Measurements from ENCODE around the gene GRM7. TPM values are rescaled to one million over a fixed set of nuclear protein-coding genes. Genes with fewer than 3 reads are reported as not detected.

GRM7 gene
- total RNA-seq, 1 experiment from 2014 or later, result not detected

DNA sequence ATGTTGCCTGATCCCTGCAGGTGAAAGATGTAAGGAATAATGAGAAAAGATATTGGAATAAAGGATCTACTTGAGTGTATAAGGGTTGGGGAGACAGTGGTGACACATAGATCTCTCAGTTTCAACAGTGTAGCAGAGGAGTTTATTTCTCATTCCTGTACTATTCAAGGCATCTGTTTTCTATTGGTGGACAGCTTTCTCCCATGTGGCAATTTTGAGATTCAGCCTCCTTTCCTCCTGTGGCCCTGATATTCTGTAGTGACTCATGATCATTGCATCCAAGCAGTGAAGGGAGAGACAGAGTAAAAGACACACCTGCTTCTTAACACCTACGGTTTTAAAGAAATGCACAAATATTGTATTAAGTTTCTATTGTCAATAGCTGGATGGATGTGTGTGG, 327.6 kb downstream of the GRM7 start (continued):
- TF ChIP-seq ZNF274 (IDR thresholded peaks at IDR 0.05; ENCODE audit: low read depth, low read length) (no peak), CBX3 (IDR thresholded peaks at IDR 0.05; ENCODE audit: low read depth) (no peak), EZH2 (IDR thresholded peaks at IDR 0.05) (no peak), FOSL1 (IDR thresholded peaks at IDR 0.05; ENCODE audit: low read depth) (no peak), TCF7L2 (IDR thresholded peaks at IDR 0.05; ENCODE audit: borderline replicate concordance, extremely low read depth, insufficient read depth, insufficient read length) (no peak)
- TF ChIP-seq, protein P1, sequence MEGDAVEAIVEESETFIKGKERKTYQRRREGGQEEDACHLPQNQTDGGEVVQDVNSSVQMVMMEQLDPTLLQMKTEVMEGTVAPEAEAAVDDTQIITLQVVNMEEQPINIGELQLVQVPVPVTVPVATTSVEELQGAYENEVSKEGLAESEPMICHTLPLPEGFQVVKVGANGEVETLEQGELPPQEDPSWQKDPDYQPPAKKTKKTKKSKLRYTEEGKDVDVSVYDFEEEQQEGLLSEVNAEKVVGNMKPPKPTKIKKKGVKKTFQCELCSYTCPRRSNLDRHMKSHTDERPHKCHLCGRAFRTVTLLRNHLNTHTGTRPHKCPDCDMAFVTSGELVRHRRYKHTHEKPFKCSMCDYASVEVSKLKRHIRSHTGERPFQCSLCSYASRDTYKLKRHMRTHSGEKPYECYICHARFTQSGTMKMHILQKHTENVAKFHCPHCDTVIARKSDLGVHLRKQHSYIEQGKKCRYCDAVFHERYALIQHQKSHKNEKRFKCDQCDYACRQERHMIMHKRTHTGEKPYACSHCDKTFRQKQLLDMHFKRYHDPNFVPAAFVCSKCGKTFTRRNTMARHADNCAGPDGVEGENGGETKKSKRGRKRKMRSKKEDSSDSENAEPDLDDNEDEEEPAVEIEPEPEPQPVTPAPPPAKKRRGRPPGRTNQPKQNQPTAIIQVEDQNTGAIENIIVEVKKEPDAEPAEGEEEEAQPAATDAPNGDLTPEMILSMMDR (IDR thresholded peaks at IDR 0.05 in 2 of 3, conservative IDR thresholded peaks at IDR 0.05 in 1 of 3; ENCODE audit: borderline replicate concordance in 1 of 3, insufficient read depth in 1 of 3, low read depth in 2 of 3, low read length in 2 of 3), result no peak

DNA sequence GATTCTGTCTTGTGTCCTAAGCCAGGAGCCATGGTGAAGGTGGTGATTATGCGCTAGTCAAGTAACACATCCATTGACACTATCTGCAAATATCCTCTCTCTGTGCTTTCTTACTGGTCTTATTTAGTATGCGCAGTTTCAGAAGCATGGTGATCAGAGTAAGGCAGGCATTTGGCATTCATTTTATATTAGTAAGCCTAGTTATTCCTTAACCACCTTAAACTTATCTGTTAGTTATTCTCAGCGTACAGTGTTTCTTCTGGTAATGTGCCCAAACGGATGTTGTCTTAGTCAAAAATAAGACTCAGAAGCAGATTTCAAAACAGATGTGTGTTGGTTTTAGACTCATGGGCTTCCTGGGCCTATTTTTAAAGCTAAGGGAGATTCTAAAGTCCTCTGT, 329.2 kb downstream of the GRM7 start:
- no peaks in the 10 kb centered on the region for H3K4me1 ChIP-seq (ENCODE audit: control insufficient read depth in 1 of 2, insufficient read depth in 2 of 2, low read length in 2 of 2)
- no peaks in the 10 kb centered on the region for H3K36me3 ChIP-seq (ENCODE audit: control insufficient read depth in 1 of 2, insufficient read depth in 2 of 2, low read length in 2 of 2)
- H3K27me3 ChIP-seq (ENCODE audit: insufficient read depth, low read length), result no peaks in the 10 kb centered on the region
- H3K4me2 ChIP-seq (ENCODE audit: low read length), result no peak overlapping the region
- intact Hi-C loops (cut with micrococcal nuclease), result no loop called here
- ChIA-PET CTCF (no interaction called here), RAD21 (ENCODE audit: low non-redundant PET in 1 of 2, low total read pairs in 2 of 2, uncharacterized antibody in 2 of 2, unreplicated experiment in 2 of 2) (no interaction called here), POLR2A (no interaction called here)
- no peak overlapping the region for H3K4me3 ChIP-seq (replicated peaks in 1 of 2; ENCODE audit: low read depth in 1 of 2, low read length in 2 of 2)
- no peak overlapping the region for H3K9ac ChIP-seq (ENCODE audit: low read length)
- H3K79me2 ChIP-seq (ENCODE audit: insufficient read depth, low read length), result no peaks in the 10 kb centered on the region
- H3K27ac ChIP-seq (ENCODE audit: low read depth, low read length), result no peak overlapping the region
- no peak overlapping the region for H2AFZ ChIP-seq (ENCODE audit: low read depth, low read length, poor library complexity, severe bottlenecking)
- no peaks in the 10 kb centered on the region for H4K20me1 ChIP-seq (ENCODE audit: insufficient read depth)
- ATAC-seq, result no peak
- no peaks in the 10 kb centered on the region for H3K9me2 ChIP-seq (ENCODE audit: insufficient read depth)
- no peak for DNase-seq (ENCODE audit: low read depth, low spot score)
- H3K9me3 ChIP-seq (ENCODE audit: control insufficient read depth in 1 of 2, insufficient read depth in 1 of 2, low read depth in 1 of 2, low read length in 2 of 2), result no peaks in the 10 kb centered on the region
- BruUV-seq (replicated peaks), result no TSS peak
- TF ChIP-seq, protein P2, sequence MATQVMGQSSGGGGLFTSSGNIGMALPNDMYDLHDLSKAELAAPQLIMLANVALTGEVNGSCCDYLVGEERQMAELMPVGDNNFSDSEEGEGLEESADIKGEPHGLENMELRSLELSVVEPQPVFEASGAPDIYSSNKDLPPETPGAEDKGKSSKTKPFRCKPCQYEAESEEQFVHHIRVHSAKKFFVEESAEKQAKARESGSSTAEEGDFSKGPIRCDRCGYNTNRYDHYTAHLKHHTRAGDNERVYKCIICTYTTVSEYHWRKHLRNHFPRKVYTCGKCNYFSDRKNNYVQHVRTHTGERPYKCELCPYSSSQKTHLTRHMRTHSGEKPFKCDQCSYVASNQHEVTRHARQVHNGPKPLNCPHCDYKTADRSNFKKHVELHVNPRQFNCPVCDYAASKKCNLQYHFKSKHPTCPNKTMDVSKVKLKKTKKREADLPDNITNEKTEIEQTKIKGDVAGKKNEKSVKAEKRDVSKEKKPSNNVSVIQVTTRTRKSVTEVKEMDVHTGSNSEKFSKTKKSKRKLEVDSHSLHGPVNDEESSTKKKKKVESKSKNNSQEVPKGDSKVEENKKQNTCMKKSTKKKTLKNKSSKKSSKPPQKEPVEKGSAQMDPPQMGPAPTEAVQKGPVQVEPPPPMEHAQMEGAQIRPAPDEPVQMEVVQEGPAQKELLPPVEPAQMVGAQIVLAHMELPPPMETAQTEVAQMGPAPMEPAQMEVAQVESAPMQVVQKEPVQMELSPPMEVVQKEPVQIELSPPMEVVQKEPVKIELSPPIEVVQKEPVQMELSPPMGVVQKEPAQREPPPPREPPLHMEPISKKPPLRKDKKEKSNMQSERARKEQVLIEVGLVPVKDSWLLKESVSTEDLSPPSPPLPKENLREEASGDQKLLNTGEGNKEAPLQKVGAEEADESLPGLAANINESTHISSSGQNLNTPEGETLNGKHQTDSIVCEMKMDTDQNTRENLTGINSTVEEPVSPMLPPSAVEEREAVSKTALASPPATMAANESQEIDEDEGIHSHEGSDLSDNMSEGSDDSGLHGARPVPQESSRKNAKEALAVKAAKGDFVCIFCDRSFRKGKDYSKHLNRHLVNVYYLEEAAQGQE (IDR thresholded peaks at IDR 0.05; ENCODE audit: low read depth), result no peak
- TF ChIP-seq CBX3 (IDR thresholded peaks at IDR 0.05; ENCODE audit: low read depth), result no peak
- no peak for TF ChIP-seq CEBPB (IDR thresholded peaks at IDR 0.05; ENCODE audit: low read depth)
- TF ChIP-seq SRF (IDR thresholded peaks at IDR 0.05; ENCODE audit: low read depth), result no peak
- TF ChIP-seq POLR2AphosphoS5 (IDR thresholded peaks at IDR 0.05; ENCODE audit: low read depth, low read length), result no peak
- TF ChIP-seq, protein P1 (IDR thresholded peaks at IDR 0.05 in 2 of 3, conservative IDR thresholded peaks at IDR 0.05 in 1 of 3; ENCODE audit: borderline replicate concordance in 1 of 3, insufficient read depth in 1 of 3, low read depth in 2 of 3, low read length in 2 of 3), result no peak
- no peak for TF ChIP-seq SP1 (IDR thresholded peaks at IDR 0.05; ENCODE audit: low read depth)
- TF ChIP-seq, protein P3, sequence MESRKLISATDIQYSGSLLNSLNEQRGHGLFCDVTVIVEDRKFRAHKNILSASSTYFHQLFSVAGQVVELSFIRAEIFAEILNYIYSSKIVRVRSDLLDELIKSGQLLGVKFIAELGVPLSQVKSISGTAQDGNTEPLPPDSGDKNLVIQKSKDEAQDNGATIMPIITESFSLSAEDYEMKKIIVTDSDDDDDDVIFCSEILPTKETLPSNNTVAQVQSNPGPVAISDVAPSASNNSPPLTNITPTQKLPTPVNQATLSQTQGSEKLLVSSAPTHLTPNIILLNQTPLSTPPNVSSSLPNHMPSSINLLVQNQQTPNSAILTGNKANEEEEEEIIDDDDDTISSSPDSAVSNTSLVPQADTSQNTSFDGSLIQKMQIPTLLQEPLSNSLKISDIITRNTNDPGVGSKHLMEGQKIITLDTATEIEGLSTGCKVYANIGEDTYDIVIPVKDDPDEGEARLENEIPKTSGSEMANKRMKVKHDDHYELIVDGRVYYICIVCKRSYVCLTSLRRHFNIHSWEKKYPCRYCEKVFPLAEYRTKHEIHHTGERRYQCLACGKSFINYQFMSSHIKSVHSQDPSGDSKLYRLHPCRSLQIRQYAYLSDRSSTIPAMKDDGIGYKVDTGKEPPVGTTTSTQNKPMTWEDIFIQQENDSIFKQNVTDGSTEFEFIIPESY (IDR thresholded peaks at IDR 0.05; ENCODE audit: extremely low read depth, insufficient replicate concordance, low read length), result no peak
- TF ChIP-seq TCF7L2 (IDR thresholded peaks at IDR 0.05; ENCODE audit: borderline replicate concordance, extremely low read depth, insufficient read depth, insufficient read length), result no peak
- TF ChIP-seq YY1 (IDR thresholded peaks at IDR 0.05; ENCODE audit: extremely low read depth, insufficient replicate concordance, low read depth, low read length), result no peak
- TF ChIP-seq RAD21 (IDR thresholded peaks at IDR 0.05; ENCODE audit: low read depth), result no peak
- TF ChIP-seq JUND (IDR thresholded peaks at IDR 0.05), result no peak
